EL (cell line): ENCODE data around the gene LRP10.
A peak's percentile ranks its signal among the peaks of the same experiment; 100 is the strongest.

Experiments
- DNase-seq: peaks from one replicate; pipeline ENCODE4 v3.0.0-alpha.2; 2016

Gene LRP10

DNA sequence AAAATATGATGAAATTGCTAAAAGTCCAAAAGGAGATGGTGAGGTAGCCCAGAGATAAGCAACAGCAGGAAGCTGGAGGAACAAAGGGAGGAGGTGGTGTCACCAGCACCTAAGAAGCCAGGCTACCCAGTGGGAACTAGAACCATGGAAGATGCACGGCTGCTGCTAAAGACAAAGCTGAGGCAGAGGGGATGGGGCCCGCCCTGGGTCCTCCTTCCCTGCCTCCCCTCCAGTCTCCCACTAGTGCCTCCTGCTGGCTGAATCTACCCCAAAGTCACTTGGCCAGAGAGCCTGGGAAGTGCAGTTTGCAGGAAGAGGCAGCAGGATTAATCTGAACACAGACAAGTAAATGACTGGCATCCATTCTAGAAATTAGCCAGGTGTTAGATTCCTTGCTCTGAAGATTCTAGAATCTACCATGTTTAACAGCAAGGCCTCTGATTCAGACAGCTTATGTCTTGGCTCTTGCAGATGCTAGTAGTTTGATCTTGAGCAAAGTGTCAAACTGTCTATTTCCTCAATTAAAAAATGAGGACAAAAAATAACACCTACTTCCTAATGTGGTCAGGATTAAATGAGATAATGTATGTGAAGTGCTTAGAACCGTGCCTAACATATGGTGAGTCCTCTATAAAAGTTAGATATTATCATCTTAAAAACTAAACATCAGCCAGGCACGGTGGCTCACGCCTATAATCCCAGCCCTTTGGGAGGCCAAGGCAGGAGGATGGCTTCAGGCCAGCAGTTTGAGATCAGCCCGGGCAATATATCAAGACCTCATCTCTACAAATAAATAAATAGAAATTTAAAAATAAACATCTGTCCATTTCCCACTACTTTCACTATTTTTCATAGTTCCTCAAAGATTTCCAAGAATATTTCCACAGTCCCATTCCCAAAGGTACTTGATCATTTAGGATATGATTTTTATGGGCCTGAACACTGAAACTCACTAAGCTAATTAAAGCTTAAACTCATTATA lies 5.8 kb upstream of the LRP10 start:
- DNase-seq: no peak

DNA sequence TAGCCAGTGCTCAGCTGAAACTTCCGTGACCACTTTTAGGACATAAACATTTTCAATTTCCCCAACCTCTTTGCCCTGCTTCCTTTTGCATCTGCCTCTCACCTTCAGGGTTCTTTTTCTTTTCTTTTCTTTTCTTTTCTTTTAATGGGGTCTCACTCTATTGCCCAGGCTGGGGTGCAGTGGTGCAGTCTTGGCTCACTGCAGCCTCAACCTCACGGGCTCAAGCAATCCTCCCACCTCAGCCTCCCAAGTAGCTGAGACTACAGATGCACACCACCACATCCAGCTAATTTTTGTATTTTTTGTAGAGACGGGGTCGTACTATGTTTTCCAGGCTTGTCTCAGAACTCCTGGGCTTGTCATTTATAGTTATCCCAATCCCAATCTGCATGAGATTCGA lies 4.7 kb upstream of the LRP10 start:
- DNase-seq: no peak

DNA sequence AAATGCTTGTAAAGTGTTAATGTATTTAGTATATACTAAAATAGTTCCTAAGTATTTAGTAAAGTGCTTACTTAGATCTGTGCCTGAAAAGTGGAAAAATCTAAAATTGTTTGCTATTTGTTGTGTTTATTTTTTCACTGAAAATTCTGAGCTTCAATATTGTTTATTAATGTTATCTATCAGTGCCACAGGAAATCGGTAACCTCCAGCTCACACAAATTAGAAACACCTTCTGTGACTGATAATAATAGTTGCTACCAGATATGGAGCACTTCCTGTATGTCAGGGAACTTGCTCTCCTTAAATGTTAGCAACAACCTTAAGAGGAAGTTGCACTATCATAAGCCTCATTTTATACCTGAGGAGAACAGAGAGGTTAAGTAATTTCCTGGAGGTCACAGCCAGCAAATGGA lies 723 bp upstream of the LRP10 start:
- no peak for DNase-seq

DNA sequence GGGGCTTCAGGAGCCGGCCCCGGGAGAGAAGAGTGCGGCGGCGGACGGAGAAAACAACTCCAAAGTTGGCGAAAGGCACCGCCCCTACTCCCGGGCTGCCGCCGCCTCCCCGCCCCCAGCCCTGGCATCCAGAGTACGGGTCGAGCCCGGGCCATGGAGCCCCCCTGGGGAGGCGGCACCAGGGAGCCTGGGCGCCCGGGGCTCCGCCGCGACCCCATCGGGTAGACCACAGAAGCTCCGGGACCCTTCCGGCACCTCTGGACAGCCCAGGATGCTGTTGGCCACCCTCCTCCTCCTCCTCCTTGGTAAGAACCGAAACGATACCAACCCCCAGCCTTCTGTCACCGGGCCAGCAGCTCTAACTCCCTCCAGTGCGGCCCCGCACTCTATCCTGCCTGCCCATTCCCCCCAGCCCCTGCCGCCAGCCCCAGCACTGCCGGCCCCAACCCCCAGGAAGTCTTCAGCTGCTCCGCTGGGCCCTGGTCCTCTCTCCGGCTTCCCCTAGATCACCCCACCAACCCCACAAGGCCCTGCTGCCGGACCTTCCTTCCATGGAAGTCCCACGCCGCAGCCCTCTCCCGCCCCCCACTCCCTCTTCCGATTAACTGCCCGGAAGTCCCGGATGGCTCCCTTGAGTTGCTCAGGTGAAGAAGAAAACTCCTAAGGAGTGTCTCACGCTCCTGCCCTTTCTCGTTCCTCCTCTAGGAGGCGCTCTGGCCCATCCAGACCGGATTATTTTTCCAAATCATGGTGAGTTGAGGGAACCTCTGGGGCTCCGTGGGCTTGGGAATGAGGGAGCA lies 693 bp downstream of the LRP10 start:
- peak; percentile 89 for DNase-seq

DNA sequence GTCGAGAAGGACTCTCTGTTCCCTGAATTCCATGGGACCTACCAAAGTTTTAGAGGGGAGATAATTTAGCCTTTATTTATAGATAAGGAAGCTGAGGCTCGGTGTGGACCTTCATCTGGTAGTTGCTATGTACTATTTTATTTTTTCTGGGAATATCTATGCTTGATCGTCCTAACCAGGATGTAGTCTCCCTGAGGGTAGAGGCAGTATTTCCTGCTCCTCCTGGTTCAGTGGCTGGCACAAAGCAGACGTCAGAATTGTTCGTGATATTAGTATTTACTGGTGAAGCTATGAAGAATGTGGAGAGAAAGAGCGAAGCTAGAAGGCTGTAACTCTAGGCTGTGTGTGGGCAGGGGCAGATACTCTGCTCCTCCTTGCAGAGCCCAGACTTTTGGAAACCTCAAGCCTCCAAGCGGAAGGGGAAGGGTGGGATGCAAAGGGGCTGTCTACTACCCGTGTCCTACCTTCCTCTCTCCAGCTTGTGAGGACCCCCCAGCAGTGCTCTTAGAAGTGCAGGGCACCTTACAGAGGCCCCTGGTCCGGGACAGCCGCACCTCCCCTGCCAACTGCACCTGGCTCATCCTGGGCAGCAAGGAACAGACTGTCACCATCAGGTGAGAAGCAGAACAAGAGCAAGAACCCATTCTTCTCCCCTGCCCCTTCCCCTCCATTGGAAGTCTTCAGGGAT lies 1.4 kb downstream of the LRP10 start:
- DNase-seq: peak; percentile 31

DNA sequence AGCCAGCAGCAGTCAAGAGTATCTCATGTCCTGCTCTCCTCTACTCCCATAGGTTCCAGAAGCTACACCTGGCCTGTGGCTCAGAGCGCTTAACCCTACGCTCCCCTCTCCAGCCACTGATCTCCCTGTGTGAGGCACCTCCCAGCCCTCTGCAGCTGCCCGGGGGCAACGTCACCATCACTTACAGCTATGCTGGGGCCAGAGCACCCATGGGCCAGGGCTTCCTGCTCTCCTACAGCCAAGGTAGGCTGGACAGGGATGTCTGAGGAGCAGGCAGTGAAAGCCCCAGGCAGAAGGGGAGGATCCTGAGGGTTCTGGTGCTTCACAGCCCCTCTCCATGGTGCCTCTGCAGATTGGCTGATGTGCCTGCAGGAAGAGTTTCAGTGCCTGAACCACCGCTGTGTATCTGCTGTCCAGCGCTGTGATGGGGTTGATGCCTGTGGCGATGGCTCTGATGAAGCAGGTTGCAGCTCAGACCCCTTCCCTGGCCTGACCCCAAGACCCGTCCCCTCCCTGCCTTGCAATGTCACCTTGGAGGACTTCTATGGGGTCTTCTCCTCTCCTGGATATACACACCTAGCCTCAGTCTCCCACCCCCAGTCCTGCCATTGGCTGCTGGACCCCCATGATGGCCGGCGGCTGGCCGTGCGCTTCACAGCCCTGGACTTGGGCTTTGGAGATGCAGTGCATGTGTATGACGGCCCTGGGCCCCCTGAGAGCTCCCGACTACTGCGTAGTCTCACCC lies 3.6 kb downstream of the LRP10 start:
- no peak for DNase-seq

DNA sequence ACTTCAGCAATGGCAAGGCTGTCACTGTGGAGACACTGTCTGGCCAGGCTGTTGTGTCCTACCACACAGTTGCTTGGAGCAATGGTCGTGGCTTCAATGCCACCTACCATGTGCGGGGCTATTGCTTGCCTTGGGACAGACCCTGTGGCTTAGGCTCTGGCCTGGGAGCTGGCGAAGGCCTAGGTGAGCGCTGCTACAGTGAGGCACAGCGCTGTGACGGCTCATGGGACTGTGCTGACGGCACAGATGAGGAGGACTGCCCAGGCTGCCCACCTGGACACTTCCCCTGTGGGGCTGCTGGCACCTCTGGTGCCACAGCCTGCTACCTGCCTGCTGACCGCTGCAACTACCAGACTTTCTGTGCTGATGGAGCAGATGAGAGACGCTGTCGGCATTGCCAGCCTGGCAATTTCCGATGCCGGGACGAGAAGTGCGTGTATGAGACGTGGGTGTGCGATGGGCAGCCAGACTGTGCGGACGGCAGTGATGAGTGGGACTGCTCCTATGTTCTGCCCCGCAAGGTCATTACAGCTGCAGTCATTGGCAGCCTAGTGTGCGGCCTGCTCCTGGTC lies 4.3 kb downstream of the LRP10 start:
- no peak for DNase-seq

DNA sequence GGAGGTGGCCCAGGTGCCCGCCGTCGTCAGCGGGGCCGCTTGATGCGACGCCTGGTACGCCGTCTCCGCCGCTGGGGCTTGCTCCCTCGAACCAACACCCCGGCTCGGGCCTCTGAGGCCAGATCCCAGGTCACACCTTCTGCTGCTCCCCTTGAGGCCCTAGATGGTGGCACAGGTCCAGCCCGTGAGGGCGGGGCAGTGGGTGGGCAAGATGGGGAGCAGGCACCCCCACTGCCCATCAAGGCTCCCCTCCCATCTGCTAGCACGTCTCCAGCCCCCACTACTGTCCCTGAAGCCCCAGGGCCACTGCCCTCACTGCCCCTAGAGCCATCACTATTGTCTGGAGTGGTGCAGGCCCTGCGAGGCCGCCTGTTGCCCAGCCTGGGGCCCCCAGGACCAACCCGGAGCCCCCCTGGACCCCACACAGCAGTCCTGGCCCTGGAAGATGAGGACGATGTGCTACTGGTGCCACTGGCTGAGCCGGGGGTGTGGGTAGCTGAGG lies 5.5 kb downstream of the LRP10 start:
- DNase-seq: no peak

DNA sequence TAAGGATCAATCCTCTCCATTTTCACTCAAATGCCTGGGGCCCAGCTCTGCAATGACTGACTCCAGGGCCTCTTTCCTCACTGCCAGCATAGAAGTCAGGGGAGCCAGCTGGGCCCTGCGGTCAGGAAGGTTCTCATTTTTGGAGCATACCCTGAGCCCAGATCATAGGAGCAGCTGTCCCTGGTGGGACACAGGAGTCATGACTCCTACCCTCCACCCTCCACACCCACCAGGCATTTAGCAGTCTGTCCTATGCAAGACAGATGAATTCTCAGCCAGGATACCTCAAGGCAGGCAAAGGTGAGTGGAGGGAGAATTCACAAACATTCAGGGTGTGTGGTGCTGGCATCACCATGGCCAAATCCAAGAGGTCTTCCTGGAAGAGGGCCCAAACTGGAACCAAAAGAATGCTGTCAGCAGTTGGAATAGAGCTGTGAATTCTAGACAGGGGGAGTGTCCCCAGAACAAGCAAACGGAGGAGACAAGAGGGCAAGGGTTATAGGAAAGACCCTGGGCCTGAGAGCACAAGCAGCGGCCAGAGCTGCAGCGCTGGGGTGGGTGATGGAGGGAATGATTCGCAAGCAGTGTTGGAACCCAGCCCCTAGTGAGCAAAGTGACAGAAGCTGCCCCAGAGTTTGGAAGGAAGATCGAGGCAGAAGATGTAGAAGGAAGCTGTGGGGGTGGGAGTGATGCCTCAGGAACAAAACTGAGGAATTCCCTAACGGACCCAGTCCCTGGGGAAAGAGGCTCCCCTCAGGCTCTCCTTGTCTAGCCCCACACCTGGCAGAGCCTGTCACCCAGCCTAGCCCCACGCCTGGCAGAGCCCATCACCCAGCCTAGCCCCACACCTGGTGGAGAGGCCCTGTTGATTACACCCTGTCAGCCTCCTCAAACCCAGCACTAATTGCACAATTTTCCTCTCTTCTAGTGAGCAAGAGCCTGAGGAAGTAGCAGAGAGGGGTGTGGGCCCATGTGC lies 7.0 kb downstream of the LRP10 start:
- no peak for DNase-seq

DNA sequence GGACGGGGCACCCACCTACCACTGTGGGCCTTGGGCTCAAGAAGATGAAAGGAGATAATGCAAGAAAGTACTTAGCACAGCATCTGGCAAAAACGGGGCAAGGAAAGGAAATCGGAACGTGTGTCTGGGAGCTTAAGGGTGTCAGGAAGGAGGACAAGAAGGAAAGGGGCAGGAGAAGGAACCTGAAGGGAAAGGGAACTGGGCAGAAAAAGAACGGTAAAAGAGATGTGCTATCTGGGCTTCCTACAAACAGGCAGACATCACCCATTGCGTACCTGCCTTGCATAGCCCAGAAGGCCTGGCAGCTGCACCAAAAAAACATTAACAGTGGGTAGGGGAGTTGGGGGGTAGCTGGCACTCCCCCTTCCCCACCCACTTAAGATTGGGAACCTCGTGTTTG lies 10.5 kb downstream of the LRP10 start:
- no peak for DNase-seq

DNA sequence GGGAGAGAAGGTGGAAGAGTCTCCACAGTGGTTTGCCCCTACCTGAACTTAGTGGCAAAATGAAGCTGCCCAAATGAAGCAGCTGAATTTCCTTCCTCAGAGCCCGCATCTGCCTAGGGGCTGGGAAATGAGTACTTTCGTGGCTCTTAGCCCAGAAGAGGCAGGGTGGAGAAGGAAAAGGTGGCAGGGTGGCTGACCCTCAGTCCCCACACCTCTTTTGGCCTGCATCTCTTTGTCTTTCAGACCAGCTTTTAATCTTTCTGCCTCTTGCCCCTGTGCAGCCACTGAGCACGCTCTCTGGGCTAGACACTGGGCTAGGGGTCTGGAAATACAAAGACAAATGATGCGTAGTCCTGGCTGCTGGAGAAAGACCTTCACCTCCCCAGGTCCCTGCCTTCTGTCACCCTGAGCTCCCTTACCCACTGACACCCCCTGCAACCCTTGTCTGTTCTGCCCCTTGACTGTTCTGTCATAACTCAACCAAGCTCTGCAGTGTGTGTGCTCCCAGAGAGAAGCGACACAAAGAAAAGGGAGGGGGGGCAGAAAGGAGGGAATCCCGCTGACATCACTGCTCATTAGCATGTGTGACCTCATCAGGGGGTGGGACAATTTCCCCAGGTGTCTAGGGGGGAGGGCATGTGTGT lies 11.1 kb downstream of the LRP10 start:
- DNase-seq: peak; percentile 35

DNA sequence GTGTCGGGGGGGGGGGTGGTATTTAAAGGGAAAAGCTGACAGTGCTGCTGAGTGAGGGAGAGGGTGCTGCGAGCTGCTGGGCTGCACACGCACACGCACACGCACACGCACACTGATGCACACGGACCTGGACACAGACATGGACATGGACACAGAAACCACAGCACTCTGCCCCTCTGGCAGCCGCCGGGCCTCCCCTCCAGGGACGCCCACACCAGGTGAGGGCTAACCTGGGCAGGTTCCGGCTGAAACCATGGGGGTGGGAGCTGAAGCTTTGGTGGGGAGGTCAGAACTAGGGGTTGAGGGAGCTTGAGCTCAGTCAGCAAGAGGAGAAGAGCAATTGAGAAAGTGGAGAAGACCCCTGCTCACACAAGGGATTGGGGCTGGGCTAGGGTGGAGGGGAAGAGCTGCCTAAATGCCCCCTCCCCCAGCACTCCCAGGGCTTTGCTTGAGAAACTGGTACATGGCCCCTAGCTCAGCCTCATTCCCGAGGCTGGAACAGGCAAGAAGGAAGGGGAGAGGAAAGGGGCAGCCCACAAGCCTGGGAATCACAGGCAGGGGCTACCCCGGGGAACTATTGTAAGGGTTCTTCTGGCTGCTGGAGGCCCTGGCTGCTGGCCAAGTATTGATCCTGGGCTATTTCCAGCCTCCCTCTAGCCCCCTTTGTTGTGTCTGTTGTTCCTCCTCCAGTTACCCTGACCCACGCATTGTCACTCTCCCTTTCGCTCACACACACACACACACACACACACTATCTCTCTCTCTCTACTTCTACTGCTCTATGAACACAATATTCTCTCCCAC lies 11.8 kb downstream of the LRP10 start, which contains the start of gene REM2:
Gene REM2 (plus strand): TSS at position 50 of the 804 bp plus-strand sequence. CDS start 66 bp downstream, at position 116.
- no peak for DNase-seq

DNA sequence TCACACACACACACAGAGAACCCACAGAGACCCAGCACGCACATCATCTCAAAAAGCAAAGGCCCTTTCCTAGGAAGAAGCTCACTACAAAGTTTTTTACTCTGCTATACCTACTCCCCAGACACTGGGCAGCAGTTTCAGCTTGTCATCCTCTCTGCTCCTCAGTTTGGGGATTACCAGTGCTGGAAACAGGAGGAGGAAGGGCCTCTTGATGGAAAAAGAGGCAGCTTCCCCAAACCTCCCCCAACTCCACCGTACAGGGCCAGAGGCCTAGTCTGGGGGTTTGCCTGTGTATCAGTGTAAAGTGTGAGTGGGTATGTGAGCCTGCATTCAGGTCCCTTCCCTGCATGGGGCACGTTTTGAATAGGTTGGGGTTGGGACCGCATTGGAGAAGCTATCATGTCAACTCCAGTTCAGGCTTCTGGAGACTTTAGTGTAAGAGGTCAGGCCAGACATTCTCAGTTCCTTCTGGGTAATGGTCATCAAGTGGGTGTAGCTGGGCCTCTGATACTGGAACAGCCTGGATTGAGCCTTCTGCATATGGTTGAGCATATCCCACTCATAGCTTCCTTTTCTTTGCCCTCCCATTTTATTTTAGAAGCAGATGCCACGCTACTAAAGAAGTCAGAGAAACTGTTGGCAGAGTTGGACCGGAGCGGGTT lies 12.7 kb downstream of the LRP10 start:
- DNase-seq: no peak

DNA sequence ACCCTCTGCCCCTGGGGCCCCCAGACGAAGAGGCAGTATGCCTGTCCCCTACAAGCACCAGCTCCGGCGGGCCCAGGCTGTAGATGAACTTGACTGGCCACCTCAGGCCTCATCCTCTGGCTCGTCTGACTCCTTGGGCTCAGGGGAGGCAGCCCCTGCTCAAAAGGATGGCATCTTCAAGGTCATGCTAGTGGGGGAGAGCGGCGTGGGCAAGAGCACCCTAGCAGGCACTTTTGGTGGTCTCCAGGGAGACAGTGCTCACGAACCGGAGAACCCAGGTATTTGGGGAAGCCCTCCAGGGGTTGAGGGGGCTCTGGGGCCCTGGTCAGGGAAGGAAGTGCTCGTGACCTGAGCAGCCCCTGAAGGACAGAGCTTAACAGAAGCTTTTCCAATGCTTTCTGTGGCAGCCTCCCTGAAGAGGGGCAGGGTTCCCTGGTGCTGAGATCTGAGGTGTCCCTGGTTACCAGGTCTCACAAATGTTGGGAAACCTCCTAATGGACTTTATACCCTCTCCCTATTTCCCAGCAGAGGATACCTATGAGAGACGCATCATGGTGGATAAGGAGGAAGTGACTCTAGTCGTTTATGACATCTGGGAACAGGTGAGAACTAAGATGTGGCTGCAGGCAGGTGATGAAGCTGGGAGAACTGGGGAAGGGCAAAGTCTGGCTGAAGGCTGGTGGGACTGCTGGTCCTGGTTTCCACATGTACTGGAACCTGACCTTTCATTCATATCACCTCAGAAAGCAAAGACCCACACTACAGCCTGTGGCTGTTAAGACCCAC lies 13.4 kb downstream of the LRP10 start:
- no peak for DNase-seq

DNA sequence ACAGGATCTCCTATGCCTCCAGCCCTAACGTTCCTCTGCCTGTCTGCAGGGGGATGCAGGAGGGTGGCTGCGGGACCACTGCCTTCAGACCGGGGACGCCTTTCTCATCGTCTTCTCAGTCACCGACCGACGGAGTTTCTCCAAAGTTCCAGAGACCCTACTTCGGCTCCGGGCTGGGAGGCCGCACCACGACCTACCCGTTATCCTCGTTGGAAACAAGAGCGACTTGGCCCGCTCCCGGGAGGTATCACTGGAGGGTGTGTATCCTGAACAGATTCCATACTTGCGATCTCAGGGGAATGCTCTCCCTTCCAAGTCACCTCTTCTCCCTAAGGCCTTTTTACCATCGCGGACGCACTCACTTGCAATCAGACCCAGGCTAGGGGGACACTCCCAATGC lies 14.4 kb downstream of the LRP10 start:
- no peak for DNase-seq

DNA sequence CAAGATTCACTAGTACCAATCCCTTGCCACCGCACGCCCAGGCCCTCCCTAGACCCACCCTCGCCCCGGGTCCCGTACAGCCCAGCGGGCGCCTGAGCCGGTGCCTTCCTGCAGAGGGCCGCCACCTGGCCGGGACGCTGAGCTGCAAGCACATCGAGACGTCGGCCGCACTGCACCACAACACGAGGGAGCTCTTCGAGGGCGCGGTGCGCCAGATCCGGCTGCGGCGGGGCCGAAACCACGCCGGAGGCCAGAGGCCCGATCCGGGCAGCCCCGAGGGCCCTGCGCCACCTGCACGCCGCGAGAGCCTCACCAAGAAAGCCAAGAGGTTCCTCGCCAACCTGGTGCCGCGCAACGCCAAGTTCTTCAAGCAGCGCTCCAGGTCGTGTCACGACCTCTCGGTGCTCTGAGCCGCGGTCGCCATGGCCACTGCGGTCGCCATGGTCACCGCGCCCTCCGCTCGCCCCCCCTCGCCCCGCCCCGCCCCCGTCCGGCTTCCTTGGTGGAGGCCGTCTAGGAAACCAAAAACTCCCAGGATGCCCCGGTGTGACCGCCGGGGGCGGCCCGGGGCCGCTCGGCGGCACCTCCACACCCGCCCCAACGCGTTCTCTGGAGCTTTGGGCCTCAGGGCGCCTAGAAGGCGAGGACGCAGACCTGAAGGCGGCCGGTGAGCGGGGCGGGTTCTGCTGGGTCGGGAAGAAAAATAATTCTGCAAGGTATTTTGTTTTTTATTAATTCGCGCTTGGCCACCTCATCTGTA lies 15.1 kb downstream of the LRP10 start:
- peak; percentile 78 for DNase-seq
